Stomach (tissue), 4 donors: ENCODE measurements around the gene SCN1A.

Source experiments
- CTCF ChIP-seq, 7 experiments: fragments of 450-650 bp in 4 of 7; fragments of 200-600 bp in 3 of 7; sonication (generic) in 3 of 7; IDR thresholded peaks; one replicate each; pipeline ENCODE4 v1.5.1; 2016 to 2019; ENCODE audit warnings: antibody characterized with exemption in 7 of 7, control low read depth in 2 of 7, mild to moderate bottlenecking in 1 of 7
- POLR2A ChIP-seq, 4 donors: fragments of 450-650 bp; IDR thresholded peaks; one replicate each; pipeline ENCODE4 v1.6.1; 2016; ENCODE audit warnings: antibody characterized with exemption in 4 of 4, control low read depth in 2 of 4, mild to moderate bottlenecking in 1 of 4, moderate library complexity in 1 of 4
- POLR2AphosphoS5 ChIP-seq, 3 donors: sonication (generic); formaldehyde crosslinking; IDR thresholded peaks; one replicate each; pipeline ENCODE4 v1.6.1; 2016; ENCODE audit warnings: antibody characterized with exemption in 3 of 3

- TF ChIP-seq CTCF (IDR thresholded peaks at IDR 0.05), result no peak
- no peak for TF ChIP-seq POLR2A (IDR thresholded peaks at IDR 0.05)
- TF ChIP-seq POLR2AphosphoS5 (IDR thresholded peaks at IDR 0.05), result no peak
These were observed 138.0 kb downstream of the SCN1A start for GRCh38 chr2:165989851-165990250.
